WERI-Rb-1 (cell line): ENCODE data around the gene OR5K1.

Source experiments
- DNase-seq: peaks from one replicate; pipeline ENCODE4 v3.0.0-alpha.2; 2020
- H3K27ac ChIP-seq: fragments of 250-450 bp; sonication (Bioruptor Pico); 2 replicates; pipeline ENCODE4 v1.5.1; 2020; ENCODE audit warnings: mild to moderate bottlenecking, moderate library complexity
- H3K27me3 ChIP-seq: fragments of 250-450 bp; sonication (Bioruptor Pico); 2 replicates; pipeline ENCODE4 v1.5.1; 2021; ENCODE audit warnings: mild to moderate bottlenecking, low read depth, moderate library complexity; ENCODE audit not compliant: insufficient read depth, severe bottlenecking
- H3K36me3 ChIP-seq: fragments of 250-450 bp; sonication (Bioruptor Pico); 2 replicates; pipeline ENCODE4 v1.5.1; 2020; ENCODE audit warnings: mild to moderate bottlenecking, moderate library complexity
- H3K4me3 ChIP-seq: 2 replicates; pipeline ENCODE4 v1.5.1; 2011; ENCODE audit warnings: low read depth, mild to moderate bottlenecking, control low read depth, low read length
- H3K9me3 ChIP-seq: fragments of 250-450 bp; sonication (Bioruptor Pico); 2 replicates; pipeline ENCODE4 v1.5.1; 2021; ENCODE audit warnings: mild to moderate bottlenecking, moderate library complexity; ENCODE audit not compliant: severe bottlenecking
- CTCF ChIP-seq: IDR thresholded peaks from 2 replicates; pipeline ENCODE4 v1.5.1; 2011; ENCODE audit warnings: low read depth, mild to moderate bottlenecking, control low read depth, inconsistent platforms, low read length

OR5K1 gene

DNA sequence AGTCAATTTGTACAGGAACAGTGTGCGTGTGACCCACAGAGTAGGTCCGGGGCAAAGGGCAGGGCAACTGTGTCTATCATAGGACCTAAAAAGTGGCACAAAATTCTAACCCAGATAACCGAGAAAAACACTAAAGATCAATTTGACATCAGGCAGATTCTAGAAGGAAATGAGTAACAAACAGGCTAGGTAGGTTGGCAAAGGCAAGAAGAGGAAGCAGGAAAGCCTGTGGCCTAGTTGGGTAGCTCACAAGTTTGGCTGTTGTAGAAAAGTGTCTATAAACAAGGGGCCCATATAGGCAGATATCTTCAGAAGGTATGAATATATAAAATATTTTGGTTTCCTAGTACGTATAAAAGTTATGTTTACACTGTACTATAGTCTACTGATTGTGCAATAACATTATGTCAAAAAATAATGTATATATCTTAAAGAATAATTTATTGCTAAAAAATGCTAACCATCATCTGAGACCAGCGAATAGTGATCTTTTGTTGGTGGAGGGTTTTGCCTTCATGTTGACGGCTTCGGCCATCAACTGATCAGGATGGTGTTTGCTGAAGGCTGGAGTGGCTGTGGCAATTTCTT lies 13.3 kb upstream of the OR5K1 start:
- no peak for TF ChIP-seq CTCF
- Histone ChIP-seq H3K27me3 (peaks cover 9% of the 10 kb centered on the region), H3K9me3 (no peaks in the 10 kb centered on the region), H3K27ac (no peak overlapping the region), H3K36me3 (no peaks in the 10 kb centered on the region), H3K4me3 (no peak overlapping the region)
- no peak for DNase-seq

DNA sequence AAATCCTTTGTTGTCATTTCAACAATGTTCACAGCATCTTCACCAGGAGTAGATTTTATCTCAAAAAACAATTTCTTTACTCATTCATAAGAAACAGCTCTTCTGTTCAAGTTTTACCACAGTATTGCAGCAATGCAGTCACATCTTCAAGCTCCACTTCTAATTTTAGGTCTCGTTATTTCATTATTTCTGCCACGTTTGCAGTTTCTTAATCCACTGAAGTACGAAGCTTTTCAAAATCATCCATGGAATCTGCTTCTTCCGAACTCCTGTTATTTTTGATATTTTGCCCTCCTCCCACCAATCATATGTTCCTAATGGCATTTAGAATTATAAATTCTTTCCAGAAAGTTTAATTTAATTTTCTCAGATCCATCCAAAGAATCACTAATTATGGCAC lies 12.6 kb upstream of the OR5K1 start:
- Histone ChIP-seq H3K4me3 (no peak overlapping the region), H3K27me3 (peaks cover 9% of the 10 kb centered on the region), H3K27ac (no peak overlapping the region), H3K36me3 (no peaks in the 10 kb centered on the region), H3K9me3 (no peaks in the 10 kb centered on the region)
- no peak for DNase-seq
- TF ChIP-seq CTCF: no peak

DNA sequence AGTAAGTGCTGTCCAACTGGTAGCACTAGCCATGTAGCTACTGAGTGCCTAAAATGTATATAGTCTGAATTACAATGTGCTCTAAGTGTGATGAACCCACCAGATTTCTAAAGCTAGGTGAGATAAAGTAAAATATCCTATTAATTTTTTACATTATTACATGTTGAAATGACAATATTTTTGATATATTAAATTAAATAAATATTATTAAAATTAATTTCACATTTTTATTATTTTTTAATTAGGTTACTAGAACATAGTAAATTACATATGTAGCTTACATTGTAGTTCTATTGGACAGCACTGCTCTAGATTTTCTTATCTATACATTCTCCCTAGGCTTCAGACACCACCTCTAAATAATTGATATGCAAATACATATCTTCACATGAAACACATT lies 9.2 kb upstream of the OR5K1 start:
- TF ChIP-seq CTCF: no peak
- Histone ChIP-seq H3K4me3 (no peak overlapping the region), H3K36me3 (no peaks in the 10 kb centered on the region), H3K9me3 (peaks cover 2% of the 10 kb centered on the region), H3K27me3 (peaks cover 3% of the 10 kb centered on the region), H3K27ac (no peak overlapping the region)
- no peak for DNase-seq

GRCh38 chr3:98454929-98455328 lies 8.1 kb upstream of the OR5K1 start:
- Histone ChIP-seq H3K27ac (no peak overlapping the region), H3K36me3 (no peaks in the 10 kb centered on the region), H3K4me3 (no peak overlapping the region), H3K27me3 (peaks cover 3% of the 10 kb centered on the region), H3K9me3 (peaks cover 2% of the 10 kb centered on the region)
- no peak for DNase-seq
- no peak for TF ChIP-seq CTCF

DNA sequence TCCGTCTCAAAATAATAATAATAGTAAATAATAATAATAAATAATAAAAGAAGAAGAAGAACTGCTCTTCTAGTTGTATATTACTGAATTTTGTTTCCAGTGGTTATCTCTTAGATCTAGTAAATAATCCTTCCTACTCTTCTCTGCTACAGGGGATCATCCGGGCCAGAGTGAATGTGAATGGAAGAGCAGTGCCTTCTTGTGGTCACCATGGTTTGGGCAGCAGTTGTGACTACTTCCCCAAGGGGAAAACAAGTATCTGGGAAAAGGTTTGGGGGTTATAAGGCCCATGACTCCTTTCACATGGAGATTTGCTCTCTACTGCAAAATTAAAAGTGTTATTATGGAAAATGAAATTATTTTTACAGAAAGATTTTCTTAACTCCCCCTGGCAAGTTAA lies 5.5 kb upstream of the OR5K1 start:
- no peak overlapping the region for H3K27ac ChIP-seq
- H3K4me3 ChIP-seq: no peak overlapping the region
- TF ChIP-seq CTCF: no peak
- peaks cover 3% of the 10 kb centered on the region for H3K27me3 ChIP-seq
- H3K9me3 ChIP-seq: peaks cover 2% of the 10 kb centered on the region
- DNase-seq: no peak
- H3K36me3 ChIP-seq: no peaks in the 10 kb centered on the region

DNA sequence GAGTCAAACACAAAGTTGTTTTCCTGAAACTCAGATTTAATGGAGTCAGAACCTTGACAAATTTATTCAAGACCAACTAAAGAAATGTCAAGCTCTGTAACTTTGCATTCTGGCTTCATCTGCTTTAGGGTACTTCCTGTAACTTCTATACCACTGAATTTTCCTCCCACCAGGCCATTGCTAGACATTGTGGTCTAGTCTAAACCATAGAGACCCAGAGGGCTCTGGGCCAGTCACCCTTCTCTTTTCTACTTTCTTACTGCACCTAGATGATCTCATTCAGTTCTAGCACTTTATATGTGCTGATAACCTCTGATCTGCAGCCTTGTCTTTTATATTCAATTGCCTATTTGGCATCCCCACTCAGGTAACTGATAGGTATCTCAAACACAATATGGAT lies 2.8 kb upstream of the OR5K1 start:
- no peak overlapping the region for H3K27ac ChIP-seq
- no peaks in the 10 kb centered on the region for H3K36me3 ChIP-seq
- H3K4me3 ChIP-seq: no peak overlapping the region
- peaks cover 2% of the 10 kb centered on the region for H3K9me3 ChIP-seq
- no peaks in the 10 kb centered on the region for H3K27me3 ChIP-seq
- no peak for DNase-seq
- no peak for TF ChIP-seq CTCF
